ENCODE data around the gene UNC13C.

DNA sequence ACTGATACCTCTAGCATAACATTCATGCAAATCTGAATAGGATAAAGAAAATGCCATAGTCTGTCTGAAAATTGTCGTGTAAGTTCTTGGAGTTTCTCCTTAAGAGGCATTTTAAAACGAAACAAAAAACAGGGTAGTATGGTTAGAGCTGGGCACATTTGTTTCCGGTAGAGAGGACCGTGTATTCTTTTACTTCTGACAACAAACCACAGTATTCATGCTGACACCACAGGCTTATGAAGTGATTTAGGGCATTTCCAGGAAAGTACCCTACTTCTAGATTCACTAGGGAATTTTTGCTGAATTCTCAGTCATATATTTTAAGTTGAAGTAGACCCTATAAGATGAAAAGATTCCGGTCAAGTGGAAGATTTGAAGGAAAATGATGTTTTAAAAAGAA, 541.3 kb downstream of the UNC13C start:
- TF ChIP-seq, protein P1, sequence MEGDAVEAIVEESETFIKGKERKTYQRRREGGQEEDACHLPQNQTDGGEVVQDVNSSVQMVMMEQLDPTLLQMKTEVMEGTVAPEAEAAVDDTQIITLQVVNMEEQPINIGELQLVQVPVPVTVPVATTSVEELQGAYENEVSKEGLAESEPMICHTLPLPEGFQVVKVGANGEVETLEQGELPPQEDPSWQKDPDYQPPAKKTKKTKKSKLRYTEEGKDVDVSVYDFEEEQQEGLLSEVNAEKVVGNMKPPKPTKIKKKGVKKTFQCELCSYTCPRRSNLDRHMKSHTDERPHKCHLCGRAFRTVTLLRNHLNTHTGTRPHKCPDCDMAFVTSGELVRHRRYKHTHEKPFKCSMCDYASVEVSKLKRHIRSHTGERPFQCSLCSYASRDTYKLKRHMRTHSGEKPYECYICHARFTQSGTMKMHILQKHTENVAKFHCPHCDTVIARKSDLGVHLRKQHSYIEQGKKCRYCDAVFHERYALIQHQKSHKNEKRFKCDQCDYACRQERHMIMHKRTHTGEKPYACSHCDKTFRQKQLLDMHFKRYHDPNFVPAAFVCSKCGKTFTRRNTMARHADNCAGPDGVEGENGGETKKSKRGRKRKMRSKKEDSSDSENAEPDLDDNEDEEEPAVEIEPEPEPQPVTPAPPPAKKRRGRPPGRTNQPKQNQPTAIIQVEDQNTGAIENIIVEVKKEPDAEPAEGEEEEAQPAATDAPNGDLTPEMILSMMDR (IDR thresholded peaks at IDR 0.05; ENCODE audit: poor library complexity) = no peak
- no peak for TF ChIP-seq EZH2 (IDR thresholded peaks at IDR 0.05; ENCODE audit: borderline replicate concordance)
- no peak for TF ChIP-seq EZH2phosphoT487 (IDR thresholded peaks at IDR 0.05; ENCODE audit: low read depth, severe bottlenecking, unreplicated experiment)
